VCaP (cell line): ENCODE measurements around the gene PHF13.
A peak's percentile ranks its signal among the peaks of the same experiment; 100 is the strongest.

ENCODE experiments used
- H3K27ac ChIP-seq: fragments of 450-650 bp; 2 replicates; pipeline ENCODE4 v1.5.1; 2017
- CTCF ChIP-seq: fragments of 450-650 bp; conservative IDR thresholded peaks from 2 replicates; pipeline ENCODE4 v1.5.1; 2017; ENCODE audit warnings: mild to moderate bottlenecking, moderate library complexity

The PHF13 gene

GRCh38 chr1:6577831-6578525 is 35.6 kb upstream of the PHF13 start:
- no peak overlapping the region for H3K27ac ChIP-seq
- no peak for TF ChIP-seq CTCF

- peak overlapping the region; percentile 84 for H3K27ac ChIP-seq
- no peak for TF ChIP-seq CTCF
Measured at GRCh38 chr1:6578624-6579373, 34.7 kb upstream of the PHF13 start.

GRCh38 chr1:6579374-6580118 is 34.0 kb upstream of the PHF13 start, which contains the start of gene ZBTB48:
Gene ZBTB48, plus strand, starts transcription at chr1:6579994. Its CDS starts 616 bp downstream, at chr1:6580610.
- H3K27ac ChIP-seq: peak within 1 kb of the TSS; percentile 84

GRCh38 chr1:6580119-6580592 is 33.4 kb upstream of the PHF13 start:
- H3K27ac ChIP-seq: peak overlapping the region; percentile 84
- no peak for TF ChIP-seq CTCF

More at GRCh38 chr1:6579374-6580118, 34.0 kb upstream of the PHF13 start, which contains the start of gene ZBTB48:
- no peak for TF ChIP-seq CTCF

GRCh38 chr1:6580593-6581409 is 32.7 kb upstream of the PHF13 start:
- peak overlapping the region; percentile 84 for H3K27ac ChIP-seq
- TF ChIP-seq CTCF: no peak

- no peak for TF ChIP-seq CTCF
- H3K27ac ChIP-seq: peak overlapping the region; percentile 84
Measured at GRCh38 chr1:6581561-6582305, 31.8 kb upstream of the PHF13 start.
